HCEC 1CT (cell line): Measurements from ENCODE around the gene VPS37C.

Experiments used
- DNase-seq: peaks from one replicate; pipeline ENCODE4 v3.0.0-alpha.2; 2017

VPS37C gene

GRCh38 chr11:61152816-61153592, 8.2 kb downstream of the VPS37C start:
- peak; percentile 83 for DNase-seq

GRCh38 chr11:61151545-61152252, 9.5 kb downstream of the VPS37C start:
- DNase-seq, result no peak

DNA sequence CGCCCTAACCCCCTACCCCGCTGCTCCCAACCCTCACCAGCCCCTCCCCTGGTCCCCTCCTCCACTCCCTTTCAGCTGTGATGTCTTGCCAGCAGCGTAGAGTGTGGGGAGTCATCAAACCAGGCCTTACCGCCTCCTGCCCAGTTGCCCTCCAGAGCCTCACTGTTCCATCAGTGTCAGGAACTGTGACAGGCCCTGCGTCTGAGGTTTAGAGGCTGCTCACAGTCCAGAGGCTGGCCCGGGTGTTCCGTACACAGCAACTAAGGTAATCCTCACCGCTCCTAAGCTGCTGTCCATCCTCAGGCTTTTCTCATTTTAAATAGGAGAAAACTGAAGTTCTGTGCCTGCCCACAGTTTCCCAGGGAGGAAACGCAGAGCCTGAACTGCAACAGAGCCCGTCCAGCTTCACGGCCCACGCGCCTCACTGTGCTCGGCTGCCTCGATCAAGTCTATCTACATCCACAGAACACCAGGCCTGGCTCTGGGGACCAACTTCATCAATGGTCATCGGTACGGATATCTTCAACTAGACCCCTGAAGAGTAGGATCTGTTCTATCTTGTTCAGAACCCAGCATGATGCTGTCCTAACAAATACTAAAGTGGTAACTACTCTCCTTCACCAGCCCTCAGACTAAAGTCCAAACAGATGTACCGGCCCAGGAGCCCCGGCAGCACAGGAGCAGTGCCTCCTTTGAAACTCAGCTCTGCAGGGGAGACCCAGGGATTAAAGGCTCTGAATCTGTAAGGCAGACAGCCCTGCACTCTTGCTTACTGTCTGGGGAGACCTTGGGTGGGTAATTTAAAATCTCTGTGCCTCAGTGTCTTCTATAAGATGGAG, 10.3 kb downstream of the VPS37C start:
- no peak for DNase-seq

DNA sequence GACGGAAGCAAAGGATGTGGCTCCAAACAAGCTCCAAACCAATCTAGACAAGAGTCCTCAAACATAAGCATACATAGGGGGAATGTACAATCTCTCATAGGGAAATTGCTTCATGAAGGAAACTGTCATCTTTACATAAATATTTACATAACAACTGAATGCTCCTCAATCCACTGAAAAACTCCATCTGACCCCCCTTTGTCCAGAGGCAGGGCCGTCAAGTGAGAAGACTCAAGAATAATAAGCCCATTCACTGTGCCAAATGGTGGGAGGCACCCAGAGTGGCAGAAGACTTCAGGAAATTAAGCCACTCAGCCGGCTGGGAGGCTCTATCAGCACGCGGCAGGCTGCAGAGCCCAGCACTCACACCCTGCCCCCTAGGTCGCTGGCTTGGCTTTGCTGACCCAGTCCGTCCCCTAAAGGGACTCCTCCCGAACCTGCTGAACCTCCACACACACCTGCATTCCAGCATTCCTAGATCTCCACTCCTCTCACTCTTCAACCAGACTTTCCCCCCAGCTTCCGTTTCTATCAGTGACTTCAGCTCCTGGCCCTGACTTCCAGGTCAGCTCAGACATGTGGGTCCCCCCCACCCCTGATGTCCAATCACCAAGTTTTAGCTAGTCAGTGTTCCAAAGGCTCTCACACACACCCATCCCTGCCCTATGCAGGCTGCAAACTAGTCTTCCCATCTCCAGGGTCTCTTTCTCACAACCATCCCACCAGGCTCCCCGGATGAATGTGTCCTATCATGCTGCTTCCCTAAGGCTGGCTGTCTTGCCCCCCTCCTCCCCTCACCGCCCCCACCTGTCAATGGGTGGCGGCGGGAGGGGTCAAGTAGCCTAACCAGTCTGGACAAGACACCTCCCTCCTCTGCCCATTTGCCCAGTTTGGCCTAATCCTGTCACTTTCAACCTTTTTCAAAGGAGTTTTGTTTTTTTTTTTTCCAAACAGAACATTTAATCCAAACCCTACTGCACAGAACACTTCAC, 11.3 kb downstream of the VPS37C start:
- peak; percentile 45 for DNase-seq

- DNase-seq, result no peak
Observed at GRCh38 chr11:61147791-61148620, 13.2 kb downstream of the VPS37C start.

DNA sequence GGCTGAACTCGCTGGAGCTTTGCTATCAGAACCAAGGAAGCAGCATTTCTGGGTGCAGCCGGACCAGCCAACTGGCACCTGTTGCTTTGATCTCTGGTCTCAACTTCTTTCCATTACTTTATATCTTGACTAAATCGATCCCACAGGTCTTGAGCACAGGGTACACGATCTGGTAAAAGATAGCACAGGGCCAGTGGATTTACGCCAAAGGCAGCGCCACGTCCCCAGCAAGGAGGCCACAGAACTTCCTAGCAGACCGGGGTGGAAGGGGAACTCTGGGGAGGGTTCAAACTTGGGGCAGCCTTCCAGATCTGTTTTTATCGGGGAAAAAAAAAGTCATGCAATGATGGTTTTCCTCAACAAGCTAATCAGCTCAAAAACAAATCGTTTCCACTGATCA, 14.0 kb downstream of the VPS37C start:
- DNase-seq, result no peak

DNA sequence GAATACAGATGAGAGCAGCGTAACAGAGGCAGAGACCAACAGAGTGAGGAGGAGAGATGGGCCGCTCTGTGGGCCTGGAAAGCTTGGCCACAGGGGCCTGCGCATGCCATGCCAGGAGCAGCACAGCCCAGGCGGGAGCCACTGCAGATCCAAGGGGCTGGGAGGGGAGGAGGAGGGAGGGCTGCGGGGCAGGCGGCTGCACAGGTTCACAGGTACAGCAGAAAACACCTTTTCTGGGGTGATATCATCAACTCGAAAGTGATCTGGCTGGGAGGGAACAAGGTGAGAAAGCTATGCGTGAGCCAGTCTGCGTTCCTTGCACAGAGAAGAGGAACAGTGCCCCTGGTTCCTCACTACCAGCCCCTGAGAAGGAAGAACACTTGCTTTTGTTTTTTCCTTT, 14.8 kb downstream of the VPS37C start:
- no peak for DNase-seq

GRCh38 chr11:61145228-61146005, 15.8 kb downstream of the VPS37C start:
- DNase-seq, result no peak

- DNase-seq, result no peak
Observed at GRCh38 chr11:61144511-61145179, 16.6 kb downstream of the VPS37C start.

GRCh38 chr11:61142424-61142823, 18.8 kb downstream of the VPS37C start:
- peak; percentile 38 for DNase-seq

GRCh38 chr11:61141601-61142028, 19.6 kb downstream of the VPS37C start:
- DNase-seq, result no peak

DNA sequence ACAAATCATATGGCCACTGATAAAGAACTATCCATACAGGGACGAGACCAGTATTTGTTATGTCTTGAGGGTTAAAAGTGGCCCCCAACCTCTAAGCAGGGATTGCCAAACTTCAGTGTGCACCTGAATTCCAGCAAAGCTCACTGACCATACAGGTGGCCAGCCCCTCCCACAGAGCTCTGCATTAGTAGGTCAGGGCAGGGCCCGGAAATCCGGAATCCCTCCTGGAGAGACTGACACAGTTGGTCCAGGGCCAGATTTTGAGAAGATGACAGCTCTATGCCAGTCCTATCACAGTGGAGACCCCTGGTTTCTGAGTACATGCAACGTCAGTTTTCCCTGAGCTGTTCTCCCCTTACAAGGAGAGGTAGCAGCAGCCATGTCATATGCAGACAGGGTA, 20.8 kb downstream of the VPS37C start:
- no peak for DNase-seq

DNA sequence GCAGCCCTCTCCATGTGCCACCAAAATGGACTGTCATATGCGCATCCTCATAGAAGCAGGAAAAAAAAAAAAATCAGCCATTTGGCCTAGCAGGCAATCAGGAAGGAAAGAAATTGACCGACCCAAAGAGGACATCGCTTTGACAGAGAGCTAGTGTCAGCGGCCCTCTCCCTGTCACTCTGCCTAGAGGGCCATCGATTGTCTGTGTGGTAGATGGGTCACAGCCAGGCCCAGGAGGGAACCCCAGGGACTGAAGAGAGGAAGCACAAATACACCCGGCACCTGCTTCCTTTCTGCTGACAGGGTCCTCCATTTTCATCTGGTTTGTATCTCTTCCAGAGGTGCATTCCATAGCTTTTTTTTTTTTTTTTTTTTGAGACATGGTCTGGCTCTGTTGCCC, 21.8 kb downstream of the VPS37C start:
- DNase-seq, result no peak

DNA sequence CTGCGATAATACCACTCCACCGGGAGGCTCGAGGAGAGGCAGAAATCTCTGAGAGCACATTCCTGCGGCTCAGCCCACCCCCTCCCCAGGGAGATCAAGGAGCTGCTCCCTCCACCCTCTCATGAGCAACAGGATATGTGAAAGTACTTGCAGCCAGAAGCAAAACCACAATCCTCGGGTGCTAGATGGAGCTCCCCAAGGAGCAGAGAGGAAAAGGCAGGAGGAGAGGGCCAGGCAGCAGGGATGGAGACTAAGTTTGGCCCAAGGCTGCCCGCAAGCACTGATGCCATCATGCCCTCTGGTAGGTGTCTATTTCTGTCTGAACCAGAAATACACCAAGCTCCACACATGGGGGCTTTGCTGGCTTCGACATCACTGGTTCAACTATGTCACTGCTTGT, 22.3 kb downstream of the VPS37C start:
- DNase-seq, result no peak

DNA sequence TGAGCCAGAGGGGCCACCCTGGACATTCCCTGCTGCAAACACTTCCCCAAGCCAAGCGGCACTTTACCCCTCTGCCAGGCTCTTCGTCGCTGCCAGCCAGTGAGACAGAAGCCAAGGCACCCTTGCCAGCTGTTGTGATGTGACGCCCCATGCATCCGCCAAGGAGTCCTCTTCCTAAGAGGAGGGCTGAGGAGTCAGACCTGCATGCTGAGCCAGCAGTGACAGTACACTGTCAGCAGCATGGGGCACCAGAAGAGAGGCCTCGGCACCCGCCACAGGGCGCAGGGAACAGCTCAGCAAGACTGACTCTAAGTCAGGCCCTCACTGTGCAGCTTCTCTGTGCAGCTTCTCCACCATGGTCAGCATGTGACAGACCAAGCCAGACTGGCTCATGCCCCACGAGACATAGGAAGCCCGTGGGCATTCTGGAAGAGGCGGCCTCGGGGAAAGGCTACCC, 26.4 kb downstream of the VPS37C start:
- DNase-seq, result no peak

- no peak for DNase-seq
Observed at GRCh38 chr11:61133956-61134662, 27.1 kb downstream of the VPS37C start.

DNA sequence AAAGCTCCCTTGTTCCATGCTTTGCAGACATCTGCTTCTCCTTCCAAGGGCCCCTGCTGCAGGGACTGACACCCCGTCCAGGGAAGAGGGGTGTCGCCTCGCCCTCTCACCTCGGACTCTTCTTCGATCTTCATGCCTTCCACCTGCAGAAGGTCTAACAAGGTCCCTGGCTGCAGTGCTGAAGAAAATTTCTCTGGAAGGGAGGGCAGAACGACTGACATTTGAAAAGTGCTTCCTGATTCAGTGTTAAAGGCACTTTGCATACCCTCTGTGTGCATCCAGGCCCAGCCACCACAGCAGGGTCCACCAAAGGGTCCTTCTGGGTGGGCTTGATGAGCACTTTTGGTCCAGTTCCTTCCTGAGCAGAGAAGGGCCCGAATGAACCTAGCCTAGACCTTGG, 28.1 kb downstream of the VPS37C start:
- no peak for DNase-seq

DNA sequence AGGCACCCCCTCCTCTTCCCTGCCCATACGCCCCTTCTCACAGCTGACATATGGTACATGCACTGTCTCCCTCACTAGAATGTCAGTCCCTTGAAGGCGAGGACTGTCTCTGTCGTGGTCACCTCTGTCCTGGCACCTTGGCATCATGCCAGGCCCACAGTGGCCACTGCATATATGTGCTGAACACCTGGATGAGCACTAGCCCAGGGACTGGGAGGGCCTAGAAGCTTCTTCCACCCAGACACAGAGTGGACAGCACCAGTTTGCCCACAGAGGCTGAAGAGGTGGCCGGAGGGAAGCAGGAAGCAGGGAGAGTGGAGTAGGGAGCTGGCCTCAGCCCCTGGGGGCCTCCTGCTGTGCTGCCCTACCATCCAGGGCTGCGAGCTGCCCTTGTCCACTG, 28.6 kb downstream of the VPS37C start:
- no peak for DNase-seq

DNA sequence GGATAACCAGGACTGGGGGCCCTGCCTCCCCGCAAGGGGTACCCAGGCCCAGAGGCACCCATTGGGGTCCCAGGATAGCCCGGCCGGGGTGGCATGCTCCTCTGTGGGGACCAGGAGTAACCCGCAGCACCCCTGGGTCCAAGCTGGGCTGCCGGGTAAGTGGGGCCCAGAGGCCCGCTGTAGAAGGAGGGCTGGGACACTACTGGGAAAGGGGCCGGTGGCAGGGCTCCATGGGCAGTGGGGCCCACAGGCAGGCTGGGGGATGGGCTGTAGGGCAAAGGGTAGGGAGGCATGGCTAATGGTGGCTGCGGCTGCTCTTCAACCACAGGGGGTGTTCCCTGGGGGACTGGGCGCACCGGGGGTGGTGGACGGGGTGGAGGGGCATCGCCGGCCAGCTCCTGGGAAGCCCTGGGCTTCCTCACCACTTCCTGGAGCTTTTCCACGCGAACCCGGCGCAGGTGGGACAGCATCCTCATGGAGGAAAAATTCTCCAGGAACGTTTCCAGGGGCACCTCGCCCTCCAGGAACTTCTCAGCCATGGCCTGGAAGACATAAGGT, 29.1 kb downstream of the VPS37C start:
- no peak for DNase-seq
